AG10803 (cell line): ENCODE data around the gene PFKP.

ENCODE experiments used
- DNase-seq: peaks from one replicate; pipeline ENCODE4 v3.0.0; 2010; ENCODE audit warnings: low read depth
- H3K4me3 ChIP-seq: 2 replicates; pipeline ENCODE4 v1.5.1; 2011; ENCODE audit warnings: mild to moderate bottlenecking, low read length, control low read depth
- CTCF ChIP-seq: conservative IDR thresholded peaks from 2 replicates; pipeline ENCODE4 v1.5.1; 2011; ENCODE audit warnings: mild to moderate bottlenecking, low read length, control low read depth, inconsistent platforms

The PFKP gene

GRCh38 chr10:3148041-3148440, 80.7 kb downstream of the PFKP start:
- no peak overlapping the region for H3K4me3 ChIP-seq
- TF ChIP-seq CTCF, result no peak
- no peak for DNase-seq

GRCh38 chr10:3148994-3149393, 81.6 kb downstream of the PFKP start:
- TF ChIP-seq CTCF, result no peak
- DNase-seq, result no peak

DNA sequence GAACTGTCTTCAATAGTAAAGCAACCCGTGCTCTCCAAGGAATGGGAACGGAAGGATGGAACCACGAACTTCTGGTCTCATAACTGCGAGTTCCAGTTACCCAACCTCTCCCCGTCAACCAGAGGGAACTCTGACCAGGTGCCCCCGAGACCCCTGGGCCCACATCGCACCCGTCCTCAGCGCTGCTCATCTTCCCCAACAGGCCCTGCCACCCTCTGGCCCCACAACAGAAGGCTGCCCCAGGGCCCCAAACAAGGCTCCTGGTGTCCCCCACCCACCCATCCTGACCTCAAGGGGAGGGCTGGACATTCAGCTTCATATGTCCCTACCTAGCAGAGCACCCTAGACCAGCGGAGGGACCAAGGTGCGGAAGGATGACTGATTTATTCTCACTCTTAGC, 82.6 kb downstream of the PFKP start:
- H3K4me3 ChIP-seq, result no peak overlapping the region
- DNase-seq, result no peak
- no peak for TF ChIP-seq CTCF

More at GRCh38 chr10:3148994-3149393, 81.6 kb downstream of the PFKP start:
- H3K4me3 ChIP-seq, result no peak overlapping the region

DNA sequence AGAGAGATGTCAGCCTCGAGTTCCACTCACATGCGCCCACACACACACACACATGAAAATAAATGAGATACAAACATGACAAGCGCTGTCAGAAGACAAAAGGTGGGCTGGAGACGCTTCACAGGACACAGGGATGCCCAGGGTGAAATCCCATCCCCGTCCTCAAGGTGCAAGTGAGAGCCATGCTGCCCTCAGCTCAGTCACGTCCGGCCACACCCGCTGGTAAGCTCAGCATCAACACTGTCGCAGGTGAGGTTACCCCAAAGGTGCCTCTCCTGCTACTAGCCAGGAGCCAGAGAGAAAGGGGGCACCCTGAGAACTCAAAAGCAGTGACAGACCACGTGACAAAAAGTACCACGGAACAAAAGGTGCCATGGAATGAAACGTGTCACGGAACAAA, 83.0 kb downstream of the PFKP start:
- no peak for DNase-seq
- H3K4me3 ChIP-seq, result no peak overlapping the region
- TF ChIP-seq CTCF, result no peak

- no peak overlapping the region for H3K4me3 ChIP-seq
Measured at GRCh38 chr10:3150961-3151360, 83.6 kb downstream of the PFKP start.

GRCh38 chr10:3151889-3152565, 84.7 kb downstream of the PFKP start:
- TF ChIP-seq CTCF, result no peak
- H3K4me3 ChIP-seq, result no peak overlapping the region
- DNase-seq, result no peak

More at GRCh38 chr10:3150961-3151360, 83.6 kb downstream of the PFKP start:
- TF ChIP-seq CTCF, result no peak
- no peak for DNase-seq

DNA sequence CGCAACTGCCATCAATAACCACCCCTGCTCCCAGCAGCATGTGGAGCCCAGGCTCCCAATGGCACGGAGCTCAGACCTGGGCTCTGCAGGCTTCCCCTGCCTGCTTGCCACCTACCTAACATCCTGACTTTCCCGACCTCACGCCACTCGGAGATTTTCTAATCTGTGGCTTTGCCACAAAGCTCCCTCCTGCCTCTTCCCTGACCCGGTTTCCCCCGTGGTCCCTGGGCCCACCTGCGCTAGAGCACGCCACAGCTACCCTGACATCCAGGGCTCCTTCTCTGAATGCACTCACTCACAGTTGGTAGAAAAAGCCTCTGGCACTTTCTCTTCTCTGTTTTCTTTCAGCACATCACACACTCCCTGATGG, 85.2 kb downstream of the PFKP start:
- no peak for TF ChIP-seq CTCF
- H3K4me3 ChIP-seq, result no peak overlapping the region
- no peak for DNase-seq
